NB4 (cell line): ENCODE results near the gene PDXK.

Experiments
- POLR2A ChIP-seq: IDR thresholded peaks from 2 replicates; pipeline ENCODE4 v1.6.1; 2011; ENCODE audit warnings: mild to moderate bottlenecking; ENCODE audit not compliant: insufficient read length; ENCODE audit errors: extremely low read depth
- TF ChIP-seq, protein P1 (sequence below): IDR thresholded peaks from 2 replicates; pipeline ENCODE4 v1.6.1; 2011; ENCODE audit warnings: low read depth, low read length
- TF ChIP-seq, protein P2 (sequence below): IDR thresholded peaks from one replicate; pipeline ENCODE4 v1.5.1; 2012; ENCODE audit warnings: low read depth, low read length

DNA sequence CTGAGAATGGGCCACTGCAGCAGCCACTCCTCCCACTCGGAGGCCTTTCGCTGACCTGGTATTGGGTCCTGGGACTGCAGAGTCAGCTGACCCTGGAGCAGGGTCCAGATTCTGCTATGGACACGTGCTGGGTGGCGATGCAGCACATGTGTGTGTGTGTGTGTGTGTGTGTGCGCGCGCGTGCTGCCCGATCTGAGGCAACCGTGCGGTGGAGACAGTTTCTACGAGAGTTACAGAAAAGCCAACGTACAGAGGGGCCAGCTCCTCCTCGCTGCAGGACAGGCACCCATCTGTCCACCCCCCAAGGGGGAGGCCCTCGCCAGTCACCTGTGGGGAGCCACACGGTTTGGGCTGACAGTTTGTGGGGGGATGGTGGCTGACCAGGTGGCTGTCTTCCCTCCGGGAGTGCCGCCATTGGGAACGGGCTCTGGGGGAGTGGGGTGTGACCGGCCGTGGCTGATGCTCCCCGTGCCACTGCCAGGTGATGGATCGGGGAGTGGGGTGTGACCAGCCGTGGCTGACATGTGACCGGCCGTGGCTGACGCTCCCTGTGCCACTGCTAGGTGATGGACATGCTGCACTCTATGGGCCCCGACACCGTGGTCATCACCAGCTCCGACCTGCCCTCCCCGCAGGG, 33.1 kb downstream of the PDXK start:
- TF ChIP-seq, protein P1, sequence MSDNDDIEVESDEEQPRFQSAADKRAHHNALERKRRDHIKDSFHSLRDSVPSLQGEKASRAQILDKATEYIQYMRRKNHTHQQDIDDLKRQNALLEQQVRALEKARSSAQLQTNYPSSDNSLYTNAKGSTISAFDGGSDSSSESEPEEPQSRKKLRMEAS: no peak
- TF ChIP-seq, protein P2, sequence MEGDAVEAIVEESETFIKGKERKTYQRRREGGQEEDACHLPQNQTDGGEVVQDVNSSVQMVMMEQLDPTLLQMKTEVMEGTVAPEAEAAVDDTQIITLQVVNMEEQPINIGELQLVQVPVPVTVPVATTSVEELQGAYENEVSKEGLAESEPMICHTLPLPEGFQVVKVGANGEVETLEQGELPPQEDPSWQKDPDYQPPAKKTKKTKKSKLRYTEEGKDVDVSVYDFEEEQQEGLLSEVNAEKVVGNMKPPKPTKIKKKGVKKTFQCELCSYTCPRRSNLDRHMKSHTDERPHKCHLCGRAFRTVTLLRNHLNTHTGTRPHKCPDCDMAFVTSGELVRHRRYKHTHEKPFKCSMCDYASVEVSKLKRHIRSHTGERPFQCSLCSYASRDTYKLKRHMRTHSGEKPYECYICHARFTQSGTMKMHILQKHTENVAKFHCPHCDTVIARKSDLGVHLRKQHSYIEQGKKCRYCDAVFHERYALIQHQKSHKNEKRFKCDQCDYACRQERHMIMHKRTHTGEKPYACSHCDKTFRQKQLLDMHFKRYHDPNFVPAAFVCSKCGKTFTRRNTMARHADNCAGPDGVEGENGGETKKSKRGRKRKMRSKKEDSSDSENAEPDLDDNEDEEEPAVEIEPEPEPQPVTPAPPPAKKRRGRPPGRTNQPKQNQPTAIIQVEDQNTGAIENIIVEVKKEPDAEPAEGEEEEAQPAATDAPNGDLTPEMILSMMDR: no peak
- no peak for TF ChIP-seq POLR2A
